ENCODE measurements around the gene SLX4IP.
"Not testable (repeated sequence)": the region's sequence is repeated elsewhere in the genome, so short reads cannot be mapped to it uniquely, and the experiment has no call there.

- not testable (repeated sequence) for TF ChIP-seq CTCF (IDR thresholded peaks at IDR 0.05); EZH2 (IDR thresholded peaks at IDR 0.05; ENCODE audit: borderline replicate concordance, insufficient read depth, low read depth, low read length, poor library complexity, severe bottlenecking)
Observed at GRCh38 chr20:10613426-10613825, 178.3 kb downstream of the SLX4IP start.

Data from B cell (primary cell).